Measurements from ENCODE around the gene NTF3.

NTF3 gene

DNA sequence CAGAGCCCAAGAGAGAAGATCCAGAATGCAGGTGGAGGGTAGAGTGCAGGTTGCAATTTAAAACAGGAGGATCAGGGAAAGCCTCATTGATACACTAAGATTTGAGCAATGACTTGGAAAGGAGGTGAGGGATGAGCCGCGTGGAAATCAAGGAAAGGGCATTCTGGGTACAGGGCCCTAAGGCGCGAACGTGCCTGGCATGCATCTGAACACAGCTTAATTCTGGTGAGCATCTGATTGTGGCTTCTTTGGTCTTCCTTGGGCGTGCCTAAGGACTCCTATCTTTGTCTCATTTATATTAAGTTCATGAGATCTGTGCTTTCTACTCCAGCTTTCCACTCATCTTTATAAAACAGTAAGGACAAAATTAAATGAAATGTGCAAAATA is 79.3 kb downstream of the NTF3 start:
- no peak for DNase-seq (ENCODE audit: low read depth in 3 of 3)

DNA sequence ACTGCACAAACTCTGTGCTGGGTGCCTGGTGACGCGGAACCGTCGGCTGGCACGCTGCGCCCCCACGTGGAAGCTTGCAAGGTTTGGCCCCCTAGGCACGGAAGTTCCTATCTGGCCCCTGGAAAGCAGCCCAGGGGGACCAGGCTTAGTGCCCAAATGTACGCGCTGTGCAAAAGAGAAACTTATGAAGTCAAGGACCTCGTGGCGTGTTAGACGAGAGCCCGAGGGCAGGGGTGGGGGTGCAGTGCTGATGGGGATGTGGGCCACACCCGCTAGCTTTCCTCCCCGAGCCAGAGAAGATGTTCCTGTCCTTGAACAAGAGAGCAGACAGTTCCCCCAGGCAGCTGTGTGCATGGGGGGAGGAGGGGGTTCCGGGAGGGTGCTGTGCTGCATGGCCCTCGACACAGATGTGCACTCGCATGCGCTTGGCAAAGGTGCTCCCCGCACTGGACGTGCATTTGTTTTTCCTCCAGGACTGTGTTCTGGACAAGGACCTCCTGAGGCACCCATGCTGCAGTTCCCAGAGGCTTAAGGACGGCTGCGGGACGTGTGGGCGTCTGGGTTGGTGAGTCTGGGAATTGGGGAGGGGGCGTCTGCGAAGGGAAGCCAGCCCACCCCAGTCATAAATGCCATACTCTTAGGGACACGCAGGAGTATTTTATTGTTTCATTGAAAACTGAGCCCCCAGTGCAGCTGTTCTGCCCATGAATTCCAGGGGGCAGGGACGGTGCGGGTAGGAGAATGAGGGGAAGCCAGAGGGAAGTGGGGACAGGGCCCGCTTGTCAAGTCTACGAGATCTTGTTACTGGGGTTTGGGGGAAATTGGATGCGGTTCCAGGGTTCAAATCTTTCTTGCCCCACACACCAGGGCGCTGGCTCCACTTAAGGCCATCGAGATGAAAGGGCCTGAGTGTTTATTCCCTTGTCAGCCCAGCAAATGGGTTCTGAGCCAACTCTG is 80.0 kb downstream of the NTF3 start:
- peak in 1 of 3 experiments; percentile 12 for DNase-seq (ENCODE audit: low read depth in 3 of 3)

DNA sequence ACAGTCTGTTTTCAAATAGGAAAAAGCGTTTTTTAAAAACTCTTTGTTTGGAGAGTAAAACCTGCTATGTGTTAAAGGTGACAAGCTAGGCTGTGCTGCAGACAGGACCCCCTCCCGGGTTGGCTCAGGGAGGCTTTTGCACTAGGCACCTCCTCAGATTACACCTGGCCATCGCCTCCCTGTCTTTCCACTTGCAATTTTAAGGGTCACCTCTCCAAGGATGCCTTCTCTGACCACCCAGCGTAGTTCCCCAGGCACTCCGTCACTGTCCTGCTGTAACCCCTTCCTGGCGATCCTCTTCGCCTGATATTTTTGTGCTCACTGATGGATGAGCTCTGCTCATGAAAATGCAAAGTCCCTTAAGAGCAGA is 80.7 kb downstream of the NTF3 start:
- no peak for DNase-seq (ENCODE audit: low read depth in 3 of 3)

DNA sequence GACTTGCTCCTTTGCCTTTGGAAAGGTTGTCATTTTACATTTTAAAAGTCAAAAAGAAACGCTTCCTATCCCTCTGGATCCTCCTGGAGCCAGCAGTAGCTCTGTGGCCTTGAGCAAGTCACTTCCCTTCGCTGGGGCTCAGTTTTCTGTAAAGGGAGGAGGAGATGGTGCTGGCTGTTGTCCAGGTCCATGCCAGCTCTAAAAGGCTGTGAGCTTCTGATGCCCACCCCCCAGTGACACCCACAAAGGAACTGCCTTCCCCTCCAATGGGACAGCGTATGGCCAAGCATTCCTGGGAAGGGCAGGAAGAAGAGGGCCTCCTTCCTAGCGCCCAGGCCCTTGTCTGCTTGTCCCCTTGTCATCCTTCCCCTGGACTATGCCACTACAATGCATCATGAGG is 81.5 kb downstream of the NTF3 start:
- no peak for DNase-seq (ENCODE audit: low read depth in 3 of 3)

DNA sequence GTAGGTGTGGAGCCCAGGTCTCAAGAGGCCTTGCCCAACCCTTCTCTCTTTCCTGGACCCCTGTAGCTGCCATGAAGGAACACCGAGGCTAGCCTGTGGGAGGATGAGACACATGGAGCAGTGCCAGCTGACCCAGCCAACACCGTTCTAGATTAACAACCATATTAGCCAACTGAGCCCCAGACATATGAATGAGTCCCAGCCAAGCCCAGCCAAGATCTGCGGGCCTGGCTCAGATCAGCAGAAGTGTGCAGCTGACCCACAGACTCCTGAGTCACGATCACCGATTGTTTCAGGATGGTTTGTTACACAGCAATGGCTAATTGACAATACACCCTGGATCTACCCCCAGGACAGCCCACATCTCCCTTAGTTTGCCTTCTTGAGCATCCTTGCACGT is 82.1 kb downstream of the NTF3 start:
- DNase-seq (ENCODE audit: low read depth in 3 of 3) = no peak

DNA sequence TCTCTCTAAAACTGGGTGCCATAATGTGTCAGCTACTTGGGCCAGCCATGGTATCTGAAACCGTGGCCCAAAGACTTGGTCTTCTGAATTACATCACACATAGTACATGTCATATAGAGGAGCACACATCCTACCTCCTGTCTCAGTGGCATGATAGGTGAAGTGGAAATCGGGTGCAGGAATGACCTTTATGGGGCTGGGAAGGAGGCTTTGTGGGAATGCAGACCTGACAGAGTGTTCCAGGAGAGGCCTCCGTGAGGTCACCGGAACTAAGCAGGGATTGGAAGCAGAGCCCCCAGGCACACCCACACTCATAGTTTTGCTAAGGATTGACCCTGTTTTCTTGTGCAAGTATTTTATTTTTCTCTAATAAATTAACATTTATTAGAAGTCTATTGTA is 82.6 kb downstream of the NTF3 start:
- no peak for DNase-seq (ENCODE audit: low read depth in 3 of 3)

DNA sequence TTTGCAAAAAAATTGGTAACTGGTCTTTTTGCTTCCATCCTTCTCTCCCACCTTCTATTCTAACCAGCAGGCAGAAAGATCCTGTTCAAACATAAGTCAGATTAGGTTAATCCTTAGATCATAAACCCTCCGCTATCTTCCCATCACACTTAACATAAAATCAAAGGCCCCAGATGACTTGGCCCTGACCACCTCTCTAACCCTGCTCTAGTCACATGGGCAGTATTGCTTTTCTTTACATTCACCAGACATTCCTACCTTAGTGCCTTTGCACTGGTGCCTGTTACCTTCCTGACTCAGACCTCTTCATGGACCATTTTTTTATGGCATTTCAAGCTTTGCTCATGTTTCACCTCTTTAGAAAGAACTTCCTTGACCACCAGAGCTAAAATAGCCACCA is 83.5 kb downstream of the NTF3 start:
- no peak for DNase-seq (ENCODE audit: low read depth in 3 of 3)

DNA sequence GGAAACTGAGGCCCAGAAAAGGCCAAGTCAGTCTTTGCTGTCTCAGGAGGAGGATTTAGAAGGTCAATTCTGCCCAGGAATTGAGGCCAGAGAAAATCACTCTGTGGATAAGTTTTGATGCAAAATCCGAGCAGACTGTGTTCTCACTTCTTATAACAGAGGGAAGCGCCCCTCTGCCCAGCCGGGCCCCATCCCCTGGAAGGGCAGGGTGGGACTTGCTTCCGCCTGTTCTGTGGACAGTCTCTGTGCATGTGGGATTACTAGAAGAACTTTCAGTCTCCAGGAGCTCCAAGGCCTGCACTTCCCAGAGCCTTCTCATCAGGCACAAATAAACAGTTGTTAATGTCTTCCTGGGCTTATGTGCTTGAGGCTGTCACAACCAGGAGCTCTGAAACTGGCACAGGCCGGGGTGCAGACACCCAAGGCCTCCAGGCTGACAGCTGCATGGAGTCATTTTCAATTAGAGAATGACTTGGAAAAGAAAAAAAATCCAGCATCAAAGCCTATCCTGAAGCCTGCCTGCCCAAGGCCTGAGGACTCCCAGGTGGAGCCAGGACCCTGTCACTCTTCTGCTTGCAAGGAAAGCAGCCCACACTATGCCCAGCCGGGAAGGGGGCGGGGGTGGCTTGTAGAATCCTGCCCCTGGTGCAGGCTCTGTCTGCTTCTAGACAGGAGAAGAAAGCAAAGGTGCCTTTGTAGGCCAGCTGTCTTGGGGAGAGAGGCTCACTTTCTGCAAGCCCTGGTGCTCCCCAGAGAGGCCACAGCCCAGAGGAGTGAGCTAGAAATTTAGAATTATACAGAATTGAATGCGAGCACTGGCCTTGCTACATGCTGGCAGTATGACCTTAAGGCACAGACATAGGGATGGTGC is 84.7 kb downstream of the NTF3 start:
- DNase-seq (ENCODE audit: low read depth in 3 of 3) = no peak

DNA sequence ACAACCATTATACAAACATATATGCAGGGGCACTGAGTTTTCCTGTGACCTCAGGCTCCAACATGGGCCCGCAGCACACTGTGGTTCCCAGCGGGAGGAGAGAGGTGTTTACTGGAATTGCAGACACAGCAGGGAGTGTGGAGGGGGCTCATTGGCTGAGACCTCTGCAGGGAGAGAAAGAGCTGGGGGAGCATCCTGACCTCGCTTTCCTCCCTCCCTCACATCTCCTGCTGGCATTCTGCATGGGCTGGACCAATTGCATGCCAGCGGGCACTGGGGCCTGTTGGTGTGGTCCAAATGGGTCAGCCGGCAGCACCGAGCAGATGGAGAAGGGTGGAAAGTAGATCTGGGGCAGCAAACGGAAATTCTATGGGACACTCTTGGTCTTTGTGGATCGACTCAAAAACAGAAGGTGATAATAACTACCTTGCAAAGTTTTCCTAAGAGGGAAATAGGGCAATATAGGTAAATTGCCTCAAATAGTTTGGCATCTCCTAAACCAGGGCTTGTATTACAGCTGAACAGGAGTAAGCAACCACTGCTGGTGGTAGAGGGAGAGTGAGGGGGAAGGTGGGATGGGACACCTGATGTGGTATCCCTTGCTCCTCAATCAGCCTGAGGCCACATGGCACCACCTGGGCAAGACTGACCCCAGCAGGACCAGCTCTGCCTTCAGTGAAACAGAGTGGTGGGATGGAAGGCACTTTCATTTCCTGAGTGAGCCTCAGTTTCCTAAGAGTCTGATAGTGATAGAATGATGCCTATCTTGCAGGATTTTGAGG is 86.9 kb downstream of the NTF3 start:
- no peak for DNase-seq (ENCODE audit: low read depth in 3 of 3)

DNA sequence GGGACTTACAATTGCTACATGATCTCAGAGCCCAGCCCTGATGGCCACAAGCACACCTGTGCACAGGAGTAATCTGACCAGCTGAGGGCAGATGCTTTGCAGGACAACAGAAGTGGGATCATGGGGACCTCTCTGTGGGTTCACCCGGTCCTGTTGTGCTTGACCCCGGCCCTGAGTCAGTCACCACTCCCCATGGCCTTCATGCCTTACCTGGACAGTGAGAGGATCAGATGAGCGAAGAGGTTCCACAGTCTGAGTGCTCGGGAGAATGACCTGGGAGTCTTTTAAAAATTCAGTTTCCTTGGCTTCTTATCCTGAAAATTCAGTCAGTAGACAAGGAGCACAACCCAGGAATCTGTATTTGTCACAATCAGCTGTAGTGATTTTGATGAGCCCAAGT is 88.1 kb downstream of the NTF3 start:
- DNase-seq (ENCODE audit: low read depth in 3 of 3) = no peak

DNA sequence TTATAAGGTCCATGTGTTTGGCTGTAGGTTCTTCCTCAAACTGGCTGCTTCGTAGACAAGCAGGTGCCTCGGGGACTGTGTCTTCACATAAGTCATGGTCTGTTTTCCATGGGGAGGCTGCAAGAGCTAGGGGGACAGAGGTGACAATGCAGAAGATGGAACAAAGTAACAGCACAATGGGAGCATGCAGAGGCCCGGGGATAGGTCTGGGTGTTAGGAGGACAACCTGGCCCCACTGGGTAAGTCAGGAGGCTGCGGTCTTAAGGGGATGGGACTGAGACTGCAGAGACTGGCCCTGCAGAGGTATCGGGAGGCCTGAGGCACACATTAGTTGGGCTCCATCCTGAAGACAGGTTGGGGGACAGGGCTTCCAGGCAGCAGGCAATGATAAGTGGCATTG is 88.9 kb downstream of the NTF3 start:
- no peak for DNase-seq (ENCODE audit: low read depth in 3 of 3)

DNA sequence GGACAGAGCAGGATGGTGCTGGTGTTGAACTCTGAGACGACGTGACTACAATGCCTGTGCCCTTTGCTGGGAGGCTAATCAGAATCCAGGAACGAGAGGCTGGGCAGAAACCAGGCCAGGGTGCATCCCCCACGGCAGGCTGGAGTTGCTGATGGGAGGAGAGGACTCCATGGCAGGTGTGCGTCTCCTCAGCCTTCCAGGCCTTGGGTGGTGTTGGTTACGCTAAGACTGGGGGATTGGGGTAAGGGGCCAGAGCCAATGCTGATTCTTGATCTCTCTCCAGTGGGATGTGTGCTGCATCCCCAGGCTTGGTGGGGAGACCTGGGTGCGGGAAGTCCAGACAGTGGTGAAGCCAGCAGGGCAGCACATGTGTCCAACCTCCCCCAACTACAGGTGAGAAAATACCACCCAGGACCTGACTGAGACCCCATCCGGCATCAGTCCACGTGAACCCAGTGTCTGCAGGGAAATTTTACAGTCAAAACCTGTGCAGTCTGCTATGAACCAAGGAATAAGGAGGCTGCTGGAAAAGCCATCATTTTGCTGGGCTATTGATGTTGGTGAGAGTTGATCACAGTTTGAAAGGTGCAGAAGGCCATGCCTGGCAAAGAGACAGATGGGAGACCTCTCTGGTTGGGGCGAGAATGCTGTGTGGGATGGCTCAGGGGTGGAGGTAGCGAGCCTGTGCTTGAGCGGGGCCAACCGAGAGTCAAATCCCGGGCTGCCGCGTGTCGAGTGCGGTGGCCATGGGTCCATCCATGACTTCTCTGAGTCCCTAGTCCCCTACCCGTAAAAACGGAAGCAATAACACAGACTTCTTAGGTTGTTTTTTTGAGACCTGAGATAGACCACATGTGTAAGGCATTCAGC is 89.8 kb downstream of the NTF3 start:
- DNase-seq (ENCODE audit: low read depth in 3 of 3) = no peak

DNA sequence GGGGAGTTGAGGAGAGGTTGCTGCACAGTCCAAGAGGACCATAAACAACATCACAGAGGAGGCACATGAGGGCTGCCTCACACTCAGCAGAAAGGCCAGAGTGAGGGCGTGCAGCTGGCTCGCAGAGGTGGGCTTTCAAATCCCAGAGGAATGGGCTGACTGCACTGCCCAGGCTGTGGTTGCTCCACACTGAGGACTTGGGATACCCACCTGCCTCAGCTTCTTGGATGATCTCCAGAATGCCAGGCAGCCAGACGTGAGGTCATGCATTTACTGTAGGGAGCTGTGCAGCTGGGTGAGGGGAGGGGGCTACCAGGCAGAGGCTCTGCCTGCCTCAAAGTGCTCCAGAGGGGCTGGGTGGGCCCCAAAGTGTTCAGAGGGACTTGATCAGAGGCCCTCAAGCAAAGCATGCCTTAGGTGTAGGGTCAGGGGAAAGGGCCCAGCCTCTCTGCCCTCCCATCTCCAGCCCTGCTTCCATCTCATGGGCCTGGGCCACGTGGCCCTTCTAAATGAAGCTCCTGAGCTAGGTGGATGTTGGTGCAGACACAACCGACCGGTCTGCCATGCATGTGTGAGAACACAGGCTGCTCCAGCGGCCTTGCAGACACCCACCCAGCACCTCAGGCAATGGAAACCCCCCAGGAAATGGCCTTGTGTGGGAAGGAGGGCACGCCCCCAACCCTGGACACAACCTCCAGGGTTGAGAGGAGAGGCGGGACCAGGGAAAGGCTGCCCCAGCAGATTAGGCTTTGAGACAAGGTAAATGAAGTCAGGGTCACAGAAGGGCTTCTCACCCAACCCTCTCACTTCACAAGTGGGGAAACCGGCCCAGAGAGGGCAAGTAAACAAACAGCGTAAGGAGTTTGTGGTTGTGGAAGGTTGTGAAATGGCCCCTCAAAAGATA is 90.8 kb downstream of the NTF3 start:
- no peak for DNase-seq (ENCODE audit: low read depth in 3 of 3)

DNA sequence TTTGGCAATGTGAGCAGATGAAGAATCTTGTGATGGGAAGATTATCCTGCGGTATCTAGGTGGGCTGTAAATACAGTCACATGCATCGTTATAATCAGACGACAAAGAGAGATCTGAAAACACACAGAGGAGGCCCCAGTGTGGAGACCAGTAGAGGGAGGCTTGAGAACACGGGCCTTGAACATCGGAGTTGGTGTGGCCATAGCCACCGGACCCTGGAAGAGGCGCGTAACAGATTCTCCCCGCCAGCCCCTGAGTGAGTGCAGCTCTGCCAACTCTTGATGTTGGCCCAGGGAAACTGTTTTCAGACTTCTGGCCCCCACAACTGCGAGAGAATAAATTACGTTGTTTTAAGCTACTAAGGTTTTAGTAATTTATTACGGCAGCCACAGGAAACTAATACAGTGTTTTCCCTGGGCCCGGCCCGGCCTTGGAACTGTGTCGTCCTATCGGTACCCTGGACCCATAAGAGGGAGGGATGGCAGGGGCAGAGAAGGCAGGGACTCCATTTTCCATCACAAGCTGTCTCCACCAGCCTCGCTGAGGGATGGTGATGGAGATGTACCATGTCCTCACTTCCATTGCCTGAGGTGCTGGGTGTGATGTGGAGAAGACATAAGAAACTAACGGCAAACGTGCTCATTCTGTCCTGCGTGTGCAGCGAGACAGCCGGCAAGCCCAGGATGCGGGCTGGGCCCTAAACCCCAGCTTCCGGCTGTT is 91.6 kb downstream of the NTF3 start:
- no peak for DNase-seq (ENCODE audit: low read depth in 3 of 3)

DNA sequence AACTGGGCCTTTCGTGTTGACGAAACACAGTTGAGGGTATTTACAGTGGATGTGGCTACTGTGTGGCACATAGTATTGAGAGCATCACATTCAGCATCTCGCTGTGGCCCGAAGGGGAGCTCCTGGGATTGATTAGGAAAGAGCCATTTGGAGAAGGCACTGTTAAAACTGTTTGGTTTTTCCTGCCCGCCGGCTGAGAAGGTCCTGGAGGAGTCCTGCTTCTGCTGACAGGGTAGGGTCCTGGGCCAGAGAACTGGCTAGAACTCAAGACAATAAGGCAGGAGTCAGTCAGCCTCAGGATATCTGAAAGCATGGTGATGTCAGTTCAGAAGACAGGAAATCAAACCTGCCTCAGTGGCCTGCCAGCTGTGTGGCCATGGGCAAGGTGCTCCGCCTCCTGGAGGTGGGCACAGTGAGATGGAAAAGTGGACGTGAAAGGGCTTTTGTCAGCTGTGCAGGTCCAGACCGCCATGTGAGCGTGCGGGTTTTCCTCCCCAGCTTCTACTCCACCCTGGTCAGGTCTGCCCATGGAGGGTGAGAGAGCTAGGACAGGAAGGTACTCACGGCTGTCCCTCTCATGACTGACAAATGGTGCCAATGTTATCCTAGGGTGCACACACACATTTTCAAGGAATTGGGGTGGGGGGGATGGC is 92.3 kb downstream of the NTF3 start:
- DNase-seq (ENCODE audit: low read depth in 3 of 3) = no peak

DNA sequence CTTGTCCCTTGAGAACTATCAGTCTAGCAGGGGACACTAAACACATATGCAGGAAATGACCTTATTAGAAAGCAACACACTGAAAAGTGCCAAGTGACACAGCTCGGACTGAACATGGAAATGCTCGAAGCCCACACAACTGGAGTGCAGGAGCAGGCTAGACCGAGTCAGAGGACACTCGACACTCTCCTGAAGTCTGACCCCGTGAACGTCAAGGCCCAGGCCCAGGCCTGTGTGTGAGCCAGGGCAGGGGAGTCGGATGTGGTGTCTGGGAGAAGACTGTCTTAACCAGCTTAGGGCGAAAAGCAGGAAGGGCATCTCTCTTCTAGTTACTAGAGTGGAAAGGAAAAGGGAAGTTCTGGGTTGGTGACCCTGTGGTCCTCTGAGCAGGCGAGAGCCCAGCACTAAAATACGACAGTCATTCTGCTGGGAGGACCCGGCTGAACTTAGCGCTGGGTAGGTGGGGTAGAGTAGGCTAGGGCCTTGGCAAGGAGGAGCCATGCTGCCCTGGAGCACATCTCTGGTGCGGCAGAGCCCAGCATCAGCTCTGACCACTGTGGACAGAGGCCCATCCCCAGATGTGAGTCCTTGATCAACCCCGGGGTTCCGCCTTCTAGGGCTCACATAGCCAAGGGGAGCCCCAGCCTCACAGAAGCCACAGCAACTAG is 93.0 kb downstream of the NTF3 start:
- DNase-seq (ENCODE audit: low read depth in 3 of 3) = no peak

DNA sequence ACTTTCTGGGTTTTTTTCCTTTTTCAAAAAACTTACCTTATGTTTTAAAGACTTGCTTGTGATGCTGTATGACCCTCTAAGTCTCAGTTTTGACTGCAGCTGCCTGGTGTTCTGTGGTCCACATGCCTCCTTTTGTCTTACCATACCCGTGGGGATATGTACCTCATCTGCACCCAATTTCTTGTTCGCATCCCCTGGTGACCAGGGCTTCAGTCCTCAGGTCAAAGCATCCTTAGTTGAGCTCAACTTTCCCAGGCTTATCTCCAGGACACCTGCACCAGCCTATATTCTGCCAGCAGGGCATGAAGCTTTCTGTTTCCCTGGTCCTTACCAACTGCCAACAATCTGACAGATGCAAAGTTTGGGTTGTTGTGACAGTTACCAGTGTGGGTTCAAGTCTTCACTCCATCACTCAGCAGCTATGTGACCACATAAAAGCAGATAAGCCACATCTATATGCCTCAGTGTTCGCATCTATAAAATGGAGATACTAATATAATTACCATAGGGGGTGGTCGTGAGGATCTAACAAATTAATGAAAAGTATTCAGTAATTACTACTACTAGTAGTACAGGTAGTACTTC is 94.0 kb downstream of the NTF3 start:
- no peak for DNase-seq (ENCODE audit: low read depth in 3 of 3)

DNA sequence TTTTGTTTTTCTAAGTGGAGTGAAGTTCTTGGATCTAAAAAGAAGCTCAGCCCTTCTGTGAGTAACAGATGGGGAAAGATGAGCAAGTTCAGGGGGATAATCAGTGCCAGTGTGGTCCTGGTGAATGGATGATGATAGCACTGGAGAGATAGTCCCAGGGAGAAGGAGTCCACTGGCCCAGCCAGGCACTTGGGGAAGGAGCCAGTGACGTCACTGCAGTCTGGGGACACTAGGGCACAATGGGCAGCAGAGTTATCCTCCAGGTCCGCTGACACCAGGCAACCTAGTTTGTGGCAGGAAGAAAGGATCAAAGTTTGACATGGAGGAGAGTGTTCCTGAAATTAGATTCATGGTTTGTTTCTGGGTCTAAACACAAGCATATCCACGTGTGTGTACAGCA is 101.5 kb downstream of the NTF3 start:
- DNase-seq (ENCODE audit: low read depth in 3 of 3) = no peak
